ENCODE measurements around the gene DXO. TPM values are rescaled to one million over a fixed set of nuclear protein-coding genes. Genes with fewer than 3 reads are reported as not detected.
A peak's percentile ranks its signal among the peaks of the same experiment; 100 is the strongest.

Gene DXO
- total and polyA plus RNA-seq, 2 experiments from 2014 or later = 37.6 to 44.9 TPM

- Histone ChIP-seq H3K27me3 (no peaks in the 10 kb centered on the region), H3K36me3 (peaks cover 6% of the 10 kb centered on the region), H3K4me3 (no peak overlapping the region), H3K27ac (no peak overlapping the region), H3K9me3 (ENCODE audit: low read depth) (no peaks in the 10 kb centered on the region), H3K4me1 (ENCODE audit: low read depth) (no peaks in the 10 kb centered on the region)
- no peak for TF ChIP-seq CTCF (IDR thresholded peaks at IDR 0.05; ENCODE audit: low read depth, low read length)
- no peak for DNase-seq (ENCODE audit: low read depth in 1 of 2, low spot score in 1 of 2)
Observed at GRCh38 chr6:31947070-31947675, 24.8 kb downstream of the DXO start.

- H3K36me3 ChIP-seq = peaks cover under 1% of the 10 kb centered on the region
- no peak overlapping the region for H3K27ac ChIP-seq
- DNase-seq (ENCODE audit: low read depth in 1 of 2, low spot score in 1 of 2) = no peak
- no peaks in the 10 kb centered on the region for H3K4me1 ChIP-seq (ENCODE audit: low read depth)
- no peaks in the 10 kb centered on the region for H3K9me3 ChIP-seq (ENCODE audit: low read depth)
- H3K27me3 ChIP-seq = no peaks in the 10 kb centered on the region
- no peak overlapping the region for H3K4me3 ChIP-seq
- TF ChIP-seq CTCF (IDR thresholded peaks at IDR 0.05; ENCODE audit: low read depth, low read length) = no peak
Observed at GRCh38 chr6:31946370-31946885, 25.5 kb downstream of the DXO start.

GRCh38 chr6:31945507-31946369, 26.2 kb downstream of the DXO start, which contains the start of gene CFB:
Gene CFB, plus strand, starts transcription at chr6:31946095. Its CDS starts 127 bp downstream, at chr6:31946222.
- Histone ChIP-seq H3K27ac (no peak within 1 kb of the TSS), H3K27me3 (no peaks in the 10 kb centered on the region), H3K36me3 (no peaks in the 10 kb centered on the region), H3K4me3 (no peak within 1 kb of the TSS), H3K9me3 (ENCODE audit: low read depth) (no peaks in the 10 kb centered on the region), H3K4me1 (ENCODE audit: low read depth) (no peaks in the 10 kb centered on the region)
- DNase-seq (ENCODE audit: low read depth in 1 of 2, low spot score in 1 of 2) = peak in 1 of 2 donors; percentile 91
- TF ChIP-seq CTCF (IDR thresholded peaks at IDR 0.05; ENCODE audit: low read depth, low read length) = no peak

GRCh38 chr6:31945154-31945506, 26.8 kb downstream of the DXO start:
- Histone ChIP-seq H3K27me3 (no peaks in the 10 kb centered on the region), H3K36me3 (no peaks in the 10 kb centered on the region), H3K9me3 (ENCODE audit: low read depth) (no peaks in the 10 kb centered on the region), H3K27ac (no peak overlapping the region), H3K4me1 (ENCODE audit: low read depth) (no peaks in the 10 kb centered on the region), H3K4me3 (no peak overlapping the region)
- no peak for DNase-seq (ENCODE audit: low read depth in 1 of 2, low spot score in 1 of 2)
- no peak for TF ChIP-seq CTCF (IDR thresholded peaks at IDR 0.05; ENCODE audit: low read depth, low read length)

GRCh38 chr6:31943742-31944141, 28.2 kb downstream of the DXO start:
- Histone ChIP-seq H3K36me3 (no peaks in the 10 kb centered on the region), H3K4me1 (ENCODE audit: low read depth) (no peaks in the 10 kb centered on the region), H3K9me3 (ENCODE audit: low read depth) (no peaks in the 10 kb centered on the region), H3K27me3 (no peaks in the 10 kb centered on the region), H3K27ac (no peak overlapping the region), H3K4me3 (no peak overlapping the region)
- no peak for TF ChIP-seq CTCF (IDR thresholded peaks at IDR 0.05; ENCODE audit: low read depth, low read length)
- no peak for DNase-seq (ENCODE audit: low read depth in 1 of 2, low spot score in 1 of 2)
